Erythroblast (primary cell): Measurements from ENCODE around the gene SPN.
"Not testable (repeated sequence)": the region's sequence is repeated elsewhere in the genome, so short reads cannot be mapped to it uniquely, and the experiment has no call there.

Experiments
- GATA1 ChIP-seq: IDR thresholded peaks from 2 replicates; pipeline ENCODE4 v1.6.1; 2011; ENCODE audit warnings: low read depth, mild to moderate bottlenecking, control low read depth, low read length, moderate library complexity
- POLR2A ChIP-seq: IDR thresholded peaks from 2 replicates; pipeline ENCODE4 v1.6.1; 2011; ENCODE audit warnings: mild to moderate bottlenecking, low read length

- not testable (repeated sequence) for TF ChIP-seq POLR2A, GATA1
These were observed 33.7 kb upstream of the SPN start for GRCh38 chr16:29629318-29629717.
